ENCODE results near the gene CRACR2B.

- TF ChIP-seq REST (IDR thresholded peaks at IDR 0.05; ENCODE audit: insufficient read depth in 1 of 2, low read depth in 2 of 2, low read length in 1 of 2), result no peak
- TF ChIP-seq CTCF (IDR thresholded peaks at IDR 0.05), result no peak
- TF ChIP-seq POLR2AphosphoS5 (IDR thresholded peaks at IDR 0.05; ENCODE audit: low read depth, low read length), result no peak
- no peak for TF ChIP-seq TCF7L2 (IDR thresholded peaks at IDR 0.05; ENCODE audit: low read depth, low read length)
Measured at GRCh38 chr11:849104-849824, 21.5 kb downstream of the CRACR2B start.

All from Panc1 (cell line).